ENCODE measurements around the gene OR2V2. TPM values are rescaled to one million over a fixed set of nuclear protein-coding genes. Genes with fewer than 3 reads are reported as not detected.

OR2V2 gene
- total and polyA plus RNA-seq, 10 of the 15 experiments (the other 5 are each of a cell fraction or from before 2014, with no cell fraction given), result 0.26 TPM; not detected in 9

DNA sequence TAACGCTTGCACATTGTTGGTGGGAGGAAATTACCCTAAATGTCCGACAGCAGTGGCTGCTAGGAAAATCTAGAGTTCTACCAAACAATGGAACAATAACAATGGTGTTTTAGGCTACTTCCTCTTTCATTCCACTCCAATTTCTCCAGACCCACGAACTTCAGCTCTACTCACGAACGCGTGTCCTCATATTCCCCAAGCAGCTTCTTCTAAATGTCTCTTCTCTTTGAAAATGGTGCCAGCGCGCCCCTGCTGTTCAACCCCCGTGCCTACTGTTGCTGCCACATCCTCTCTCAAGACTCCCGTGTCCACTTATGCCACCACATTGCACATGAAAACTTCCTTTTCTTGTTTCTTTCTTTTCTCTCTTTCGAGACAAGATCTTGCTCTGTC lies 25.6 kb downstream of the OR2V2 start (continued):
- TF ChIP-seq, protein P1, sequence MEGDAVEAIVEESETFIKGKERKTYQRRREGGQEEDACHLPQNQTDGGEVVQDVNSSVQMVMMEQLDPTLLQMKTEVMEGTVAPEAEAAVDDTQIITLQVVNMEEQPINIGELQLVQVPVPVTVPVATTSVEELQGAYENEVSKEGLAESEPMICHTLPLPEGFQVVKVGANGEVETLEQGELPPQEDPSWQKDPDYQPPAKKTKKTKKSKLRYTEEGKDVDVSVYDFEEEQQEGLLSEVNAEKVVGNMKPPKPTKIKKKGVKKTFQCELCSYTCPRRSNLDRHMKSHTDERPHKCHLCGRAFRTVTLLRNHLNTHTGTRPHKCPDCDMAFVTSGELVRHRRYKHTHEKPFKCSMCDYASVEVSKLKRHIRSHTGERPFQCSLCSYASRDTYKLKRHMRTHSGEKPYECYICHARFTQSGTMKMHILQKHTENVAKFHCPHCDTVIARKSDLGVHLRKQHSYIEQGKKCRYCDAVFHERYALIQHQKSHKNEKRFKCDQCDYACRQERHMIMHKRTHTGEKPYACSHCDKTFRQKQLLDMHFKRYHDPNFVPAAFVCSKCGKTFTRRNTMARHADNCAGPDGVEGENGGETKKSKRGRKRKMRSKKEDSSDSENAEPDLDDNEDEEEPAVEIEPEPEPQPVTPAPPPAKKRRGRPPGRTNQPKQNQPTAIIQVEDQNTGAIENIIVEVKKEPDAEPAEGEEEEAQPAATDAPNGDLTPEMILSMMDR (IDR thresholded peaks at IDR 0.05 in 2 of 3, conservative IDR thresholded peaks at IDR 0.05 in 1 of 3; ENCODE audit: control insufficient read depth in 2 of 3, extremely low read depth in 1 of 3, insufficient read depth in 1 of 3, low read depth in 3 of 3, low read length in 3 of 3), result peak; percentile 24 to 28 (median 27); a peak in 4 of 6 replicates

DNA sequence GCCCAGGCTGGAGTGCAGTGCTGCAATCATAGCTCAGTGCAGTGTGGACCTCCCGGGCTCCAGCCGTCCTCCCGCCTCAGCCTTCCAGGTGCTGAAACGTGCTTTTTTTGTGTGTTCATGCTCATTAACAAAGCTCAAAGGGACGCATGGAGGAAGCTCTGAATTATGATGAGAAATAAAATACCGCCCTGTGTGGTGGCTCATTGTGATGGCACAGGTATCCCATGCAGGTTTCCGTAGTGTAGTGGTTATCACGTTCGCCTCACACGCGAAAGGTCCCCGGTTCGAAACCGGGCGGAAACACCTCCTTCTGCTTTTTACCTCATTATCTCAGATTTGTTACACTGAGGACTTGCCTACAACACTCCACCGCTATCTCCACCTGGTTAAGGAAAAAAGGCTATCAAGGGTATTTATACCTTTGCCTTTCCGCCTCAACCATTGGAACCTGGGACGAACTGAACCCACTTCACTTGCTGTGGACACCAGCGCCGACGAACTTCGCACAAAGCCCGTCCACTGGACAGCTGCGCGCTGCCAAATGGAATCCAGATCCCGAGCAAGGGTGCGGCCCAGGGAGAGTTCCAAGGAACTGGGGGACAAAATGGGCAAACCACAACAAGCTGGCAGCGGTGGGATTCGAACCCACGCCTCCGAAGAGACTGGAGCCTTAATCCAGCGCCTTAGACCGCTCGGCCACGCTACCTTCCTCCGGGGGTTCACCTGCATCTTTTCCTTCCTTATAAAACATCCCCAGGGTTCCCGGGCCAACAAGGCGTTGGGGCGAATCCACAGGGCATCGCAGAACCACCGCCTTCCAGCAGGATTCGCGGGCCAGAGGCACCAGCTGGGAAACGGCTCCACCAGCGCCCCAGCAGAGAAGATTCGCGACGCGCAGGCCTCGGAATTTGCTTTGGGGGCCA lies 26.3 kb downstream of the OR2V2 start:
- H3K79me2 ChIP-seq (ENCODE audit: control insufficient read depth, insufficient read depth, low read length), result no peaks in the 10 kb centered on the region
- H4K20me1 ChIP-seq (ENCODE audit: control insufficient read depth, insufficient read depth), result no peaks in the 10 kb centered on the region
- ChIA-PET RAD21 (ENCODE audit: unreplicated experiment) (interaction anchor here (1.0 to 2.5 kb wide), 8 partner anchors 11 to 365 kb away, joined by 4 to 10 read pairs (median 6); no protein-coding TSS in a partner anchor), CTCF (interaction anchor here (0.9 to 2.2 kb wide), 15 partner anchors 9 to 389 kb away, joined by 3 to 21 read pairs (median 5); partner anchors contain the start of gene TRIM52), SMC1A (ENCODE audit: uncharacterized antibody, unreplicated experiment) (interaction anchor here (0.7 to 2.9 kb wide), 14 partner anchors 11 to 437 kb away, joined by 3 to 10 read pairs (median 4); no protein-coding TSS in a partner anchor), POLR2A (interaction anchor here (0.9 to 1.8 kb wide), 7 partner anchors 10 to 344 kb away, joined by 3 to 7 read pairs (median 4); no protein-coding TSS in a partner anchor)
- BruUV-seq (replicated peaks), result no TSS peak
- H3K9me3 ChIP-seq (replicated peaks; ENCODE audit: control insufficient read depth, insufficient read depth, low read length), result no peaks in the 10 kb centered on the region
- peak overlapping the region; percentile 82 for H2AFZ ChIP-seq (ENCODE audit: control insufficient read depth, low read depth, low read length)
- ATAC-seq (peak; percentile 77), DNase-seq (ENCODE audit: low read depth, low spot score) (peak; percentile 84), FAIRE-seq (no peak)
- H3K27ac ChIP-seq (ENCODE audit: control insufficient read depth, insufficient read depth), result peak overlapping the region; percentile 53
- H3K4me1 ChIP-seq (ENCODE audit: control insufficient read depth, insufficient read depth, low read length), result peaks cover 20% of the 10 kb centered on the region
- 26% methylated on average over 50 of the region's 50 CpGs for WGBS (ENCODE audit: insufficient coverage, insufficient replicate concordance, low lambda C conversion rate, missing lambda C conversion rate)
- H3K9ac ChIP-seq (ENCODE audit: control insufficient read depth, insufficient read depth, low read length), result peak overlapping the region; percentile 59
- in situ Hi-C loops (cut with MboI) (no loop called here), intact Hi-C loops (cut with micrococcal nuclease; ENCODE audit: unreplicated experiment) (loop anchor here (1.0 to 5.0 kb wide), 2 partner anchors 14 to 366 kb away; no protein-coding TSS in a partner anchor)
- H3K4me3 ChIP-seq, result peak overlapping the region; percentile 66
- no peaks in the 10 kb centered on the region for H3K27me3 ChIP-seq (replicated peaks in 1 of 2; ENCODE audit: control insufficient read depth in 2 of 2, insufficient read depth in 2 of 2, low read length in 1 of 2)
- no peaks in the 10 kb centered on the region for H3K36me3 ChIP-seq (ENCODE audit: control insufficient read depth in 2 of 2, insufficient read depth in 2 of 2, low read length in 1 of 2)
- peak overlapping the region; percentile 94 for H3K4me2 ChIP-seq (ENCODE audit: control insufficient read depth, insufficient read depth)
- TF ChIP-seq IKZF1 (conservative IDR thresholded peaks at IDR 0.05) (peak; percentile 75), GABPA (IDR thresholded peaks at IDR 0.05; ENCODE audit: low read depth) (peak; percentile 34; the same call in 1 of the 2 replicates), MTA3 (IDR thresholded peaks at IDR 0.05; ENCODE audit: borderline replicate concordance, low read length) (no peak; the same call in 1 of the 2 replicates), BHLHE40 (IDR thresholded peaks at IDR 0.05; ENCODE audit: borderline replicate concordance in 1 of 2, low read depth in 2 of 2, low read length in 1 of 2) (peak; percentile 63 to 77; a peak in 3 of 4 replicates), PAX8 (IDR thresholded peaks at IDR 0.05) (no peak), SMAD5 (IDR thresholded peaks at IDR 0.05; ENCODE audit: low read depth) (no peak), ZNF207 (IDR thresholded peaks at IDR 0.05; ENCODE audit: borderline replicate concordance) (peak; percentile 69; the same call in 1 of the 2 replicates)
- TF ChIP-seq, protein P2, sequence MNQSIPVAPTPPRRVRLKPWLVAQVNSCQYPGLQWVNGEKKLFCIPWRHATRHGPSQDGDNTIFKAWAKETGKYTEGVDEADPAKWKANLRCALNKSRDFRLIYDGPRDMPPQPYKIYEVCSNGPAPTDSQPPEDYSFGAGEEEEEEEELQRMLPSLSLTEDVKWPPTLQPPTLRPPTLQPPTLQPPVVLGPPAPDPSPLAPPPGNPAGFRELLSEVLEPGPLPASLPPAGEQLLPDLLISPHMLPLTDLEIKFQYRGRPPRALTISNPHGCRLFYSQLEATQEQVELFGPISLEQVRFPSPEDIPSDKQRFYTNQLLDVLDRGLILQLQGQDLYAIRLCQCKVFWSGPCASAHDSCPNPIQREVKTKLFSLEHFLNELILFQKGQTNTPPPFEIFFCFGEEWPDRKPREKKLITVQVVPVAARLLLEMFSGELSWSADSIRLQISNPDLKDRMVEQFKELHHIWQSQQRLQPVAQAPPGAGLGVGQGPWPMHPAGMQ (IDR thresholded peaks at IDR 0.05; ENCODE audit: borderline replicate concordance), result no peak
- TF ChIP-seq, protein P3, sequence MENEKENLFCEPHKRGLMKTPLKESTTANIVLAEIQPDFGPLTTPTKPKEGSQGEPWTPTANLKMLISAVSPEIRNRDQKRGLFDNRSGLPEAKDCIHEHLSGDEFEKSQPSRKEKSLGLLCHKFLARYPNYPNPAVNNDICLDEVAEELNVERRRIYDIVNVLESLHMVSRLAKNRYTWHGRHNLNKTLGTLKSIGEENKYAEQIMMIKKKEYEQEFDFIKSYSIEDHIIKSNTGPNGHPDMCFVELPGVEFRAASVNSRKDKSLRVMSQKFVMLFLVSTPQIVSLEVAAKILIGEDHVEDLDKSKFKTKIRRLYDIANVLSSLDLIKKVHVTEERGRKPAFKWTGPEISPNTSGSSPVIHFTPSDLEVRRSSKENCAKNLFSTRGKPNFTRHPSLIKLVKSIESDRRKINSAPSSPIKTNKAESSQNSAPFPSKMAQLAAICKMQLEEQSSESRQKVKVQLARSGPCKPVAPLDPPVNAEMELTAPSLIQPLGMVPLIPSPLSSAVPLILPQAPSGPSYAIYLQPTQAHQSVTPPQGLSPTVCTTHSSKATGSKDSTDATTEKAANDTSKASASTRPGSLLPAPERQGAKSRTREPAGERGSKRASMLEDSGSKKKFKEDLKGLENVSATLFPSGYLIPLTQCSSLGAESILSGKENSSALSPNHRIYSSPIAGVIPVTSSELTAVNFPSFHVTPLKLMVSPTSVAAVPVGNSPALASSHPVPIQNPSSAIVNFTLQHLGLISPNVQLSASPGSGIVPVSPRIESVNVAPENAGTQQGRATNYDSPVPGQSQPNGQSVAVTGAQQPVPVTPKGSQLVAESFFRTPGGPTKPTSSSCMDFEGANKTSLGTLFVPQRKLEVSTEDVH (IDR thresholded peaks at IDR 0.05; ENCODE audit: low read depth, partially characterized antibody), result no peak
- TF ChIP-seq, protein P4, sequence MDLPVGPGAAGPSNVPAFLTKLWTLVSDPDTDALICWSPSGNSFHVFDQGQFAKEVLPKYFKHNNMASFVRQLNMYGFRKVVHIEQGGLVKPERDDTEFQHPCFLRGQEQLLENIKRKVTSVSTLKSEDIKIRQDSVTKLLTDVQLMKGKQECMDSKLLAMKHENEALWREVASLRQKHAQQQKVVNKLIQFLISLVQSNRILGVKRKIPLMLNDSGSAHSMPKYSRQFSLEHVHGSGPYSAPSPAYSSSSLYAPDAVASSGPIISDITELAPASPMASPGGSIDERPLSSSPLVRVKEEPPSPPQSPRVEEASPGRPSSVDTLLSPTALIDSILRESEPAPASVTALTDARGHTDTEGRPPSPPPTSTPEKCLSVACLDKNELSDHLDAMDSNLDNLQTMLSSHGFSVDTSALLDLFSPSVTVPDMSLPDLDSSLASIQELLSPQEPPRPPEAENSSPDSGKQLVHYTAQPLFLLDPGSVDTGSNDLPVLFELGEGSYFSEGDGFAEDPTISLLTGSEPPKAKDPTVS (IDR thresholded peaks at IDR 0.05; ENCODE audit: low read depth, low read length), result no peak
